Thymus (tissue), 11 donors: ENCODE results near the gene LINC01488. TPM values are rescaled to one million over a fixed set of nuclear protein-coding genes. Genes with fewer than 3 reads are reported as not detected.

ENCODE experiments used
- DNase-seq, 9 donors: peaks; one replicate each; pipeline ENCODE4 v3.0.0-alpha.2; 2013; ENCODE audit warnings: low spot score in 9 of 9, low read depth in 6 of 9, missing footprints in 1 of 9
- H3K27ac ChIP-seq, 2 donors: one replicate each; pipeline ENCODE4 v1.5.1; 2013; ENCODE audit warnings: control low read depth in 1 of 2, low read depth in 1 of 2, low read length in 1 of 2, mild to moderate bottlenecking in 1 of 2, moderate library complexity in 1 of 2
- H3K27me3 ChIP-seq, 2 donors: one replicate each; pipeline ENCODE4 v1.5.1; 2013; ENCODE audit warnings: low read length in 1 of 2; ENCODE audit not compliant: control insufficient read depth in 2 of 2, insufficient read depth in 1 of 2
- H3K36me3 ChIP-seq, 2 donors: one replicate each; pipeline ENCODE4 v1.5.1; 2013; ENCODE audit warnings: low read length in 1 of 2, mild to moderate bottlenecking in 1 of 2, moderate library complexity in 1 of 2; ENCODE audit not compliant: control insufficient read depth in 2 of 2, insufficient read depth in 2 of 2
- H3K4me1 ChIP-seq, 2 donors: one replicate each; pipeline ENCODE4 v1.5.1; 2013; ENCODE audit warnings: low read length in 2 of 2; ENCODE audit not compliant: control insufficient read depth in 2 of 2, insufficient read depth in 2 of 2
- H3K4me3 ChIP-seq, 2 donors: one replicate each; pipeline ENCODE4 v1.5.1; 2013; ENCODE audit warnings: low read length in 2 of 2, control low read depth in 1 of 2, mild to moderate bottlenecking in 1 of 2
- H3K9me3 ChIP-seq, 2 donors: one replicate each; pipeline ENCODE4 v1.5.1; 2013; ENCODE audit warnings: low read length in 1 of 2, mild to moderate bottlenecking in 1 of 2; ENCODE audit not compliant: control insufficient read depth in 2 of 2, insufficient read depth in 1 of 2
- WGBS: extraction: QIAGEN DNeasy Blood & Tissue Kit; methylation state at CpG from one replicate; pipeline ENCODE4 v1.1.7; 2013; 5-methylcytosine and 5-hydroxymethylcytosine counted together
- polyA plus RNA-seq: library from polyadenylated mRNA; stranded (reverse); fragments of 200-250 nt; gene quantifications from one replicate; pipeline ENCODE4 v1.2.3, GENCODE V29; 2013
- total RNA-seq: library from RNA; stranded (reverse); fragments of 120-200 nt; gene quantifications from one replicate; pipeline ENCODE4 v1.2.4, GENCODE V29; 2013
- donor health status: healthy.

The LINC01488 gene
- total and polyA plus RNA-seq, 2 donors = 0.07 TPM; not detected in 1

- 73% methylated on average over 12 of the region's 12 CpGs for WGBS
- Histone ChIP-seq H3K4me3 (no peak overlapping the region), H3K9me3 (peaks cover 0 to 9% of the 10 kb centered on the region in 2 donors), H3K36me3 (no peaks in the 10 kb centered on the region), H3K27me3 (no peaks in the 10 kb centered on the region), H3K27ac (no peak overlapping the region), H3K4me1 (no peaks in the 10 kb centered on the region)
- no peak for DNase-seq
These were observed 34.1 kb downstream of the LINC01488 start for GRCh38 chr11:69515271-69516245.

GRCh38 chr11:69516526-69516925, 35.1 kb downstream of the LINC01488 start:
- 86% methylated on average over 3 of the region's 3 CpGs for WGBS
- Histone ChIP-seq H3K27me3 (no peaks in the 10 kb centered on the region), H3K36me3 (no peaks in the 10 kb centered on the region), H3K27ac (no peak overlapping the region), H3K9me3 (peaks cover 0 to 9% of the 10 kb centered on the region in 2 donors), H3K4me3 (no peak overlapping the region), H3K4me1 (no peaks in the 10 kb centered on the region)
- DNase-seq = no peak

GRCh38 chr11:69518081-69518950, 36.9 kb downstream of the LINC01488 start:
- H3K9me3 ChIP-seq = peaks cover 0 to 9% of the 10 kb centered on the region in 2 donors
- no peaks in the 10 kb centered on the region for H3K27me3 ChIP-seq
- 75% methylated on average over 5 of the region's 5 CpGs for WGBS
- DNase-seq = no peak
- H3K4me1 ChIP-seq = no peaks in the 10 kb centered on the region
- no peak overlapping the region for H3K4me3 ChIP-seq
- no peaks in the 10 kb centered on the region for H3K36me3 ChIP-seq
- H3K27ac ChIP-seq = no peak overlapping the region

- Histone ChIP-seq H3K27me3 (peaks cover 0 to 2% of the 10 kb centered on the region in 2 donors), H3K4me1 (no peaks in the 10 kb centered on the region), H3K9me3 (peaks cover 0 to 9% of the 10 kb centered on the region in 2 donors), H3K27ac (no peak overlapping the region), H3K4me3 (no peak overlapping the region), H3K36me3 (no peaks in the 10 kb centered on the region)
- WGBS = 85% methylated on average over 1 of the region's 1 CpG
- DNase-seq = no peak
These were observed 38.9 kb downstream of the LINC01488 start for GRCh38 chr11:69520186-69520916.

- Histone ChIP-seq H3K36me3 (no peaks in the 10 kb centered on the region), H3K27ac (no peak overlapping the region), H3K4me1 (no peaks in the 10 kb centered on the region), H3K9me3 (peaks cover 0 to 7% of the 10 kb centered on the region in 2 donors), H3K27me3 (peaks cover 0 to 2% of the 10 kb centered on the region in 2 donors), H3K4me3 (no peak overlapping the region)
- 92% methylated on average over 4 of the region's 4 CpGs for WGBS
- DNase-seq = no peak
These were observed 40.0 kb downstream of the LINC01488 start for GRCh38 chr11:69521457-69521856.

GRCh38 chr11:69523453-69523852, 42.0 kb downstream of the LINC01488 start:
- no peaks in the 10 kb centered on the region for H3K9me3 ChIP-seq
- H3K4me3 ChIP-seq = no peak overlapping the region
- H3K36me3 ChIP-seq = no peaks in the 10 kb centered on the region
- peaks cover 0 to 2% of the 10 kb centered on the region in 2 donors for H3K27me3 ChIP-seq
- DNase-seq = no peak
- WGBS = 96% methylated on average over 3 of the region's 3 CpGs
- no peak overlapping the region for H3K27ac ChIP-seq
- H3K4me1 ChIP-seq = no peaks in the 10 kb centered on the region

- 88% methylated on average over 15 of the region's 15 CpGs for WGBS
- no peak for DNase-seq
- no peak overlapping the region for H3K27ac ChIP-seq
- no peak overlapping the region for H3K4me3 ChIP-seq
- no peaks in the 10 kb centered on the region for H3K36me3 ChIP-seq
- no peaks in the 10 kb centered on the region for H3K4me1 ChIP-seq
- H3K9me3 ChIP-seq = no peaks in the 10 kb centered on the region
- peaks cover 0 to 2% of the 10 kb centered on the region in 2 donors for H3K27me3 ChIP-seq
These were observed 42.9 kb downstream of the LINC01488 start for GRCh38 chr11:69524291-69524882.

- Histone ChIP-seq H3K4me3 (no peak overlapping the region), H3K27ac (no peak overlapping the region), H3K27me3 (peaks cover 0 to 2% of the 10 kb centered on the region in 2 donors), H3K9me3 (no peaks in the 10 kb centered on the region), H3K36me3 (no peaks in the 10 kb centered on the region), H3K4me1 (no peaks in the 10 kb centered on the region)
- DNase-seq = no peak
- WGBS = 94% methylated on average over 15 of the region's 15 CpGs
These were observed 43.5 kb downstream of the LINC01488 start for GRCh38 chr11:69524991-69525411.
